GM12874 (cell line): ENCODE results near the gene PIGQ.
A peak's percentile ranks its signal among the peaks of the same experiment; 100 is the strongest.

Source experiments
- TF ChIP-seq, protein P1 (sequence below): IDR thresholded peaks from 2 replicates; pipeline ENCODE4 v1.5.1; 2011; ENCODE audit warnings: low read depth, mild to moderate bottlenecking, control low read depth, low read length, moderate library complexity; ENCODE audit not compliant: insufficient read depth

PIGQ gene

DNA sequence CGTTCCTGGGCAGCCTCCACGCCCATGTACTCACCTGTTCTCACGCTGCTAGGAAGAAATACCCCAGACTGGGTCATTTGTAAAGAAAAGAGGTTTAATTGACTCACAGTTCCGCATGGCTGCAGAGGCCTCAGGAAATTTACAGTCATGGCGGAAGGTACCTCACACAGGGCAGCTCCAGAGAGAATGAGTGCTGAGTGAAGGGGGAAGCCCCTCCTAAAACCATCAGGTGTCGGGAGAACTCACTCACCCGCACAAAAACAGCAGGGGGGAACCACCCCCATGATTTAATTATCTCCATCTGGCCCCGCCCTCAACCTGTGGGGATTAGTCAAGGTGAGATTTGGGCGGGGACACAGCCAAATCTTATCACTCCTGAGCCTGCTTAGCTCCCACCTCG, 38.3 kb downstream of the PIGQ start:
- TF ChIP-seq, protein P1, sequence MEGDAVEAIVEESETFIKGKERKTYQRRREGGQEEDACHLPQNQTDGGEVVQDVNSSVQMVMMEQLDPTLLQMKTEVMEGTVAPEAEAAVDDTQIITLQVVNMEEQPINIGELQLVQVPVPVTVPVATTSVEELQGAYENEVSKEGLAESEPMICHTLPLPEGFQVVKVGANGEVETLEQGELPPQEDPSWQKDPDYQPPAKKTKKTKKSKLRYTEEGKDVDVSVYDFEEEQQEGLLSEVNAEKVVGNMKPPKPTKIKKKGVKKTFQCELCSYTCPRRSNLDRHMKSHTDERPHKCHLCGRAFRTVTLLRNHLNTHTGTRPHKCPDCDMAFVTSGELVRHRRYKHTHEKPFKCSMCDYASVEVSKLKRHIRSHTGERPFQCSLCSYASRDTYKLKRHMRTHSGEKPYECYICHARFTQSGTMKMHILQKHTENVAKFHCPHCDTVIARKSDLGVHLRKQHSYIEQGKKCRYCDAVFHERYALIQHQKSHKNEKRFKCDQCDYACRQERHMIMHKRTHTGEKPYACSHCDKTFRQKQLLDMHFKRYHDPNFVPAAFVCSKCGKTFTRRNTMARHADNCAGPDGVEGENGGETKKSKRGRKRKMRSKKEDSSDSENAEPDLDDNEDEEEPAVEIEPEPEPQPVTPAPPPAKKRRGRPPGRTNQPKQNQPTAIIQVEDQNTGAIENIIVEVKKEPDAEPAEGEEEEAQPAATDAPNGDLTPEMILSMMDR: no peak

DNA sequence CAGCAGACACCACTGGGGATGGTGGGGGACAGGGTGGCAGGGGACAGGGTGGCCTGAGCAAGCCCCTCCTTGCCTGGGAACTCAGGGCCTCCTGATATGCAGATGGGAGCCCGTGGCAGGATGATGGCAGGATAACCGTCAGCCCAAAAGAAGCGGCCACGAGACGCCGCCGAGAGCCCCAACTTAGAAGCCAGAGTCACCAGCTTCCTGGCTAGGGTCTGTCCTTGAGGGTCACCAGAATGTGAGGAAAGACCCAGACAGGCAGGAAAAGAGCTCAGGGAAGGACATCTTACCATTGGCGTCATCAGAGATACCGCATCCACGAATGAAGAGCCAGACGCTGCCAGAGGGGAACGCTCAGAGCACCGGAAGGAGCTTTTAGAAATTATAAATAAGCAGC, 39.5 kb downstream of the PIGQ start:
- TF ChIP-seq, protein P1: no peak

GRCh38 chr16:609984-610383, 40.2 kb downstream of the PIGQ start:
- TF ChIP-seq, protein P1: no peak

- TF ChIP-seq, protein P1: peak; percentile 70
Measured at GRCh38 chr16:610513-611381, 41.0 kb downstream of the PIGQ start.

DNA sequence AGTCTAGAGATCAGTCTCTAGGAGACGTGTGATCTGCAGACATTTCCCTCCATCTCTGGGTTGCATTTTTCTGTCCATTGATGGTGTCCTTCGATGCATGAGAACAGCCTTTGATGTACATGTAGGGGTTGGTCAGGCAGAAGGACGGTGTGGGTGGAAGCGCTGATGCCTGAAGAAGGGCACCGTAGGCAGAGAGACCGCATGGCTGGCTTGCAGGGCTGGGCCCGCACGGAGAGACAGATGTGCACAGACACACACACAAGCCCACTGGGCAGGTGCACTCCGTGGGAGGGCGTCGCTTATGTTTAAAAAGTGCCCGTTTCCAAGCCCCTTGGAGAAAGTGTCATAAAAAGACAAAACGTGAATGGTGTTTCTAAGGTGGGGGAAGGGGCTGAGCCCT, 45.4 kb downstream of the PIGQ start:
- TF ChIP-seq, protein P1: no peak

DNA sequence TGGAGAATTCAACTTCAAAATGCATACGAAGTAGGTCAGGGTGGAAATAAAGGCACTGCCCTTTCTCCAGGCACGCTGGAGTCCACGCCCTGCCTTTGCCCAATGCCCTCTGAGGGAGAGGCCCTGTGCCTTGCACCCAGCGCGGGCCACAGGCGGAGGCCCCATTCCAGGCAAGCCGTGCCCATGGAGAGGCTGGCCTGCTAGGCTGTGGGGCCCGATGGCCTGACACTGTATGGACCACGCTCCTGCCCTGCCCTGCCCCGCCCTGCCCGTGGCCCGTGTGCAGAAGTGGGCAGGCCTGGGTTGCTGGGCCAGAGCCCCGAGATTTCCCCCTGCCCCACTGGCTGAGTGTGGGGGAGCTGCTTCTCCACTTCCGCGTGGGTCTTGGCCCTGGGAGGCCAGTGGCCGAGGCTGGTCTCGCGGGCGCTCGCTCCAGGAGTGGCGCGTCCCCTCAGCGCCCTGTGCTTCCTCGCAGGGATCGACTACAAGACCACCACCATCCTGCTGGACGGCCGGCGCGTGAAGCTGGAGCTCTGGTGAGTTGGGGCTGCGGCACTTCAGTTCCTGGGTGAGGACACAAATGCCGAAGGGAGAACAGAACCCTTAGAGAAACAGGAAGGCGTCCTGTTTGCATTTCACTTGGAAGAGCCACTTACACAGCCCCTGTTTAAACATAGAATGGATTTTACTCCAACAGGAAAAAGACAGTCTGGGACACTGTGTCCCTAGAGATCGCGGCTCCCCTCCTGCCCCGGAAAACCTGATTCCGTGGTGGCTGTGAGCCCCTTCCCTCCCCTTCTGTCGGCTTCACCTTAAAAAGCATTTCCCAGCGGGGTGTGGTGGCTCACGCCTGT, 47.2 kb downstream of the PIGQ start:
- TF ChIP-seq, protein P1: no peak

GRCh38 chr16:617855-618254, 48.1 kb downstream of the PIGQ start:
- TF ChIP-seq, protein P1: no peak
